ENCODE measurements around the gene TAS2R1.
A peak's percentile ranks its signal among the peaks of the same experiment; 100 is the strongest.

TAS2R1 gene

DNA sequence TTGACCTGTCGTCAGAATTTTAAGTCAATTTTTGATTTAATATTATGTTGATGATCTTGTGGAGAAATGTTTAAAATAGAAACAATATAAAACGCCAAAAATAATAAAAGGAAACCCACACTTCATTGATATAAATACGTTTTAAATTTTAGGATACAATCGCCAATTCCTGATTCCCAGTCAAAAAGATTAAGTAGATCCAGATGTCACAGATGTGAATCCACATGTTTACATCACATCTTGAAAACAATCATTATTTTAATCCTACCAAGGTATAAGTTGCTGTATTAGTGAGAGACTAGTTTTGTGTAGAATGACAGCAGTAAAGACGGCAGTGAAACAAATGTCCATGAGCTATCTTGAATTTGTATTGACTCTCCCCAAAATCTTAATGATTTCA, 4.9 kb downstream of the TAS2R1 start:
- no peak for DNase-seq (ENCODE audit: low read depth)
- TF ChIP-seq, protein P1, sequence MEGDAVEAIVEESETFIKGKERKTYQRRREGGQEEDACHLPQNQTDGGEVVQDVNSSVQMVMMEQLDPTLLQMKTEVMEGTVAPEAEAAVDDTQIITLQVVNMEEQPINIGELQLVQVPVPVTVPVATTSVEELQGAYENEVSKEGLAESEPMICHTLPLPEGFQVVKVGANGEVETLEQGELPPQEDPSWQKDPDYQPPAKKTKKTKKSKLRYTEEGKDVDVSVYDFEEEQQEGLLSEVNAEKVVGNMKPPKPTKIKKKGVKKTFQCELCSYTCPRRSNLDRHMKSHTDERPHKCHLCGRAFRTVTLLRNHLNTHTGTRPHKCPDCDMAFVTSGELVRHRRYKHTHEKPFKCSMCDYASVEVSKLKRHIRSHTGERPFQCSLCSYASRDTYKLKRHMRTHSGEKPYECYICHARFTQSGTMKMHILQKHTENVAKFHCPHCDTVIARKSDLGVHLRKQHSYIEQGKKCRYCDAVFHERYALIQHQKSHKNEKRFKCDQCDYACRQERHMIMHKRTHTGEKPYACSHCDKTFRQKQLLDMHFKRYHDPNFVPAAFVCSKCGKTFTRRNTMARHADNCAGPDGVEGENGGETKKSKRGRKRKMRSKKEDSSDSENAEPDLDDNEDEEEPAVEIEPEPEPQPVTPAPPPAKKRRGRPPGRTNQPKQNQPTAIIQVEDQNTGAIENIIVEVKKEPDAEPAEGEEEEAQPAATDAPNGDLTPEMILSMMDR (conservative IDR thresholded peaks at IDR 0.05; ENCODE audit: low read depth, low read length), result no peak
- no peak overlapping the region for H3K4me3 ChIP-seq (ENCODE audit: low read depth, low read length)

DNA sequence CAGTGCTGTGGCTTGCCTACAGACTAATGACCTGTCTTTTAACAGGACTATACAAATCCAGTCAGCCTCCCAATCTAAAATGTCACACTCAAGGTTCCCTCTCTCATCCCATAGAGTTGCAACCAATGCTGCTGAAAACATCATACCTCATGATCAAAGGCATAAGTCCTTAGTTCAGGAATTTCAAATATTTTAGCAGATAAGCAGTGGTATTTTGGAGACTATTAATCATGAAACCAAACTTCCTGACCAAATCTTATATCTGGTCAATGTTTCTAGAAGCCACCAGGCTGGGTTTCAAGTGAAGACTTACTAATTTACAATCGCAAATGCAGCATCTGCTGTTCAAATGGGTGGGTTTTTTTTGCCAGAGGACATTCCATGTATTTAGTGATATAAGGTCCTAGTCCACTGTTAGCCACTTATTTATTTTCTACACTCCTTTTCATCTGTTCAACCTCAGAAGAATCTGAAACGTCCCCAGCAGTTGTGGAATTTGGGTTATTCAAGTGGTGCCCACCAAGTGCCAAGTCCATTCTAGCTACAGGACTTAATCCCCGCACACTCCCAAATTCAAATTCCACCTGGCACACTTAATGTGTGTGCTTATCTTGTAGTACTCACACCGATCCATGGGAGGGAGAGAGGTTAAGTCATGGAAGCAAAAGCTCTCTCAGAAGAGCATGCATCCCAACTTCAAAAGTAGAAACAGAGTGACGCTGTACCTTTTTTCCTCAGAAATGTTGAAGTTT, 5.8 kb downstream of the TAS2R1 start:
- peak; percentile 22 for DNase-seq (ENCODE audit: low read depth)
- no peak overlapping the region for H3K4me3 ChIP-seq (ENCODE audit: low read depth, low read length)
- TF ChIP-seq, protein P1 (conservative IDR thresholded peaks at IDR 0.05; ENCODE audit: low read depth, low read length), result no peak

DNA sequence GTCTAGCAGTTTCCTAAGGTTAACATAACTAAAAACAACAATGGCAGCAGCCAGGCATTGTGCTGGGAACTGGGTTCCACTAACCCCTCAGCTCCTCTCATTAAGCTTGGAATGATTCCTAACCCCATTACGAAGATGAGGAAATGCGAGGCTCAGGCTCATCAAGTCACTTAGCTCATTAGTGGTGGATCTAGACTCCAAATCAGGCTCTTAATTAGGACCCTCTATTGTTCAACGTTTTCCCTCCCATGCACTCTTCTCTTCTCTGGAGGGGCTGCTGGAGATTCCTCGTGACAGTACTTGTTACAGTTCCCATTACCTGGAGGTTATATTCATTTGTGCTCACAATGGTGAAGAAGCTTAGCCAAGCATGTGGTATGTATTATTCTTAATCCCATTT, 6.5 kb downstream of the TAS2R1 start:
- DNase-seq (ENCODE audit: low read depth), result no peak
- TF ChIP-seq, protein P1 (conservative IDR thresholded peaks at IDR 0.05; ENCODE audit: low read depth, low read length), result no peak
- no peak overlapping the region for H3K4me3 ChIP-seq (ENCODE audit: low read depth, low read length)

DNA sequence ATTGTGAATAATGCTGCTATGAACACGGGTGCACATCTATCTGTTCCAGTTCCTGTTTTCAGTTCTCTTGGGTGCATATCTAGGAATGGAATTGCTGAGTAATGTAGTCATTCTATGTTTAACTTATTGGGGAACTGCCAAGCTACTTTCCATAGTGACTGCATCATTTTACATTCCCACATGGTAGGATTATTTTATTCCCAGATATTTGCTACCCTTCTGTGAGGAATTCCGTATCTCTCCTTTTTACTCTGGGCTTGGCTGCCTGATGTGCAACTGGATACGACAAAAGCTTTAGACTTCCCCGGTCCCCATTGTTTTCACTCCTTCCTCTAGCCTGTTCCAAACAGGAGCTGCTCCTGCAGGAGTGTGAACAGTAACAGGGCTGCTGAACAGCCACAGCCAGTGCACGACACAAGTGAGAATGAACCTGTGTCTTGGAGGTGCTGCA, 7.2 kb downstream of the TAS2R1 start:
- DNase-seq (ENCODE audit: low read depth), result peak; percentile 84
- TF ChIP-seq, protein P1 (conservative IDR thresholded peaks at IDR 0.05; ENCODE audit: low read depth, low read length), result no peak
- no peak overlapping the region for H3K4me3 ChIP-seq (ENCODE audit: low read depth, low read length)

DNA sequence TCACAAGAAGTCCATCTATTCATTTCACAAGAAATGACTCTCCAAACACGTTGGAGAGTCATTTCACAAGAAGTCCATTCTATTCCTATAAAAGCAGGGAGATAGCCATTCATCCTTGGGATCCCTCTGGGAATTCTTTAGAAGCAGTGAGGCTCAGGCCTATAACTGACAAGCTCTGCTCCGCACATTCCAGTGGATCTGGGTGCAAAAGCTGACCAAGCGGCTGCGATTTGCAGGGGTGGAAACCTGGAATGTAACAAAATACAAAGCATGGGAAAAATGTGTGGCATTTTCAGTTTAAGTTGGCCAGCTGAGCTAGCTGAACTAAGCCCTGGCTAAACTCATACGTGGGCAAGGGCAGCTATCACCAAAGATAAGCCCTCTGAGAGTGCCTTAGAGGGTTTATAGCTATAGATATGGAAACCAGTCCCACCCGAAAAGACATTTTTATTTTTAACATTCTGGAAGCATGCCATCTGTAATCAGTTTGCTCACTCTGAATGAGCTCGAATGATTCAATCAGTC, 8.7 kb downstream of the TAS2R1 start:
- TF ChIP-seq, protein P1 (conservative IDR thresholded peaks at IDR 0.05; ENCODE audit: low read depth, low read length), result no peak
- H3K4me3 ChIP-seq (ENCODE audit: low read depth, low read length), result no peak overlapping the region
- DNase-seq (ENCODE audit: low read depth), result peak; percentile 62

DNA sequence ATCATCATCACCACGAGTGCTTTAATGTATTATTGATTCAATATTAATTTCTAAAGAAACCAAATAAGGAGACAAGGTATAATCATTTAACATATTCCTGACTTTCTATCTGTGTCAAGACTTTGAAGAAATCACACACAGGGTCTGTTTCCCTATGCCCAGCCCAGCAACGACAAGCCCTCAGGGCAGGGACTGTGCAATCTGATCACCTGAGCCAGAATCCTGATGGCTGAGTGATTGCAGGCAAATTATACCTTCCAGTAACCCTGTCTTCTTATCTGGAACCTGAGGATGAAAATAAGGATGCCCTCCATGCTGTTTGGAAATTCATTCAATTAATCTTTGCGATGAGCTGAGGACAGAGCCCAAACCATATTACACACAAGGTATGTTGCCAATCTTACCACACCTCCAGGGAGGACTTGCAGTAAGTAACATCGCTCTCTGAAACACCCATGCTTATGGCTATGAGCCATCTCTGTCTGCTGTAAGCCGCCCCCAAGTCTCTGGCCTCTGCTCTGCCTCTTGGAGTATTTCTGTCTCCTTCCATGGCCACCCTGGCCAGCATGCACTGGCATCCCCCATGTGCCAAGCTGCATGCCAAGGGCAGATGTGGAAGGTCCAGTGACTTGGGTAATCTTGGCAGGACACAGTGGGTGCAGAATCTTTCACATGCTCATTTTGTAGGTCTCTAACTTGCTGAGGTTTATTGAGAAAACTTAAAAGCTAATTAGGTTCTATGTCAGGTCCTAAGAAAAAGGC, 10.6 kb downstream of the TAS2R1 start:
- no peak overlapping the region for H3K4me3 ChIP-seq (ENCODE audit: low read depth, low read length)
- TF ChIP-seq, protein P1 (conservative IDR thresholded peaks at IDR 0.05; ENCODE audit: low read depth, low read length), result no peak
- no peak for DNase-seq (ENCODE audit: low read depth)

Measured in choroid plexus epithelial cell (primary cell).